Measurements from ENCODE around the gene LTBP2.

The LTBP2 gene

GRCh38 chr14:74504412-74504811 is 107.6 kb downstream of the LTBP2 start:
- no peaks in the 10 kb centered on the region for H3K79me2 ChIP-seq (ENCODE audit: control insufficient read depth, insufficient read depth, low read length, poor library complexity)
- no CpG with 5 or more reads among the region's 4 CpGs for WGBS (ENCODE audit: extremely low coverage, insufficient coverage, insufficient read length)
- no peak overlapping the region for H3K4me3 ChIP-seq (ENCODE audit: low read depth, low read length)
- no peak overlapping the region for H4K8ac ChIP-seq (ENCODE audit: low read depth, low read length)
- H3K4ac ChIP-seq (ENCODE audit: low read depth, low read length) = no peak overlapping the region
- no peak overlapping the region for H2BK12ac ChIP-seq (ENCODE audit: low read length)
- no peak overlapping the region for H3K9ac ChIP-seq (ENCODE audit: low read length)
- DNase-seq = no peak
- no peak overlapping the region for H3K18ac ChIP-seq (ENCODE audit: low read length)
- H3K14ac ChIP-seq (ENCODE audit: low read length) = no peak overlapping the region
- H3K27ac ChIP-seq (ENCODE audit: low read depth, low read length) = no peak overlapping the region
- H4K91ac ChIP-seq (ENCODE audit: low read depth, low read length) = no peak overlapping the region
- H2BK120ac ChIP-seq (ENCODE audit: insufficient read depth, low read length, poor library complexity) = no peak overlapping the region
- H2AK5ac ChIP-seq (ENCODE audit: low read length) = no peak overlapping the region
- no peak overlapping the region for H2AFZ ChIP-seq (ENCODE audit: insufficient read depth, low read length, poor library complexity)
- peaks cover 2% of the 10 kb centered on the region for H3K9me3 ChIP-seq (ENCODE audit: insufficient read depth, low read depth, low read length)
- H3K27me3 ChIP-seq (ENCODE audit: insufficient read depth, low read length) = no peaks in the 10 kb centered on the region
- no peaks in the 10 kb centered on the region for H3K79me1 ChIP-seq (ENCODE audit: low read length)
- no peak overlapping the region for H2BK5ac ChIP-seq (ENCODE audit: low read depth, low read length, poor library complexity)
- no peaks in the 10 kb centered on the region for H3K36me3 ChIP-seq (ENCODE audit: control insufficient read depth in 1 of 2, insufficient read depth in 2 of 2, low read length in 2 of 2)
- no peaks in the 10 kb centered on the region for H3K4me1 ChIP-seq (ENCODE audit: control insufficient read depth in 1 of 2, insufficient read depth in 2 of 2, low read length in 2 of 2)
- H4K12ac ChIP-seq (ENCODE audit: low read depth, low read length) = no peak overlapping the region
- H3K4me2 ChIP-seq (ENCODE audit: low read length) = no peak overlapping the region
- H3K23ac ChIP-seq (ENCODE audit: low read length) = no peak overlapping the region

DNA sequence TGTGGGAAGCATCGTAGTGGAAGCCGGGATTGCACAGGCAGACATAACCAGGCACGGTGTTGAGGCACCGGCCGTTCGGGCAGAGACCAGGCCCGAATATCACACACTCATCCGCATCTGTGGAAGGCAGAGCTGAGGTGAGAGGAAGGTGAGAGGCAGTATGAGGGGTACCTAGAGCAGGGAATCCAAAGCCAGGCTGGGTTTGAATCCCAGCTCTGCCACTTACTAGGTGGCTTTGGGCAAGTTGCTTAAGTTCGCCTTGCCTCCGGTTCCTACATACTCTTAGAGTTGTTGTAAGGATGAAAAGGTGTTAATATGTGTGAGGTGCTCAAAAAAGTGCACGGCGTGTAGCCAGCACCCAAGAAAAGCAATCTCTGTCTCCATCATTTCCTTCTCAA is 108.1 kb downstream of the LTBP2 start:
- no peak overlapping the region for H2BK5ac ChIP-seq (ENCODE audit: low read depth, low read length, poor library complexity)
- no peak overlapping the region for H3K14ac ChIP-seq (ENCODE audit: low read length)
- H3K4ac ChIP-seq (ENCODE audit: low read depth, low read length) = no peak overlapping the region
- no CpG with 5 or more reads among the region's 12 CpGs for WGBS (ENCODE audit: extremely low coverage, insufficient coverage, insufficient read length)
- H2BK120ac ChIP-seq (ENCODE audit: insufficient read depth, low read length, poor library complexity) = no peak overlapping the region
- H2AFZ ChIP-seq (ENCODE audit: insufficient read depth, low read length, poor library complexity) = no peak overlapping the region
- peaks cover 2% of the 10 kb centered on the region for H3K9me3 ChIP-seq (ENCODE audit: insufficient read depth, low read depth, low read length)
- no peaks in the 10 kb centered on the region for H3K79me1 ChIP-seq (ENCODE audit: low read length)
- no peak overlapping the region for H4K12ac ChIP-seq (ENCODE audit: low read depth, low read length)
- H2BK12ac ChIP-seq (ENCODE audit: low read length) = no peak overlapping the region
- no peak overlapping the region for H2AK5ac ChIP-seq (ENCODE audit: low read length)
- no peaks in the 10 kb centered on the region for H3K36me3 ChIP-seq (ENCODE audit: control insufficient read depth in 1 of 2, insufficient read depth in 2 of 2, low read length in 2 of 2)
- H3K4me3 ChIP-seq (ENCODE audit: low read depth, low read length) = no peak overlapping the region
- no peak overlapping the region for H4K91ac ChIP-seq (ENCODE audit: low read depth, low read length)
- no peak overlapping the region for H3K27ac ChIP-seq (ENCODE audit: low read depth, low read length)
- H3K23ac ChIP-seq (ENCODE audit: low read length) = no peak overlapping the region
- H3K9ac ChIP-seq (ENCODE audit: low read length) = no peak overlapping the region
- no peaks in the 10 kb centered on the region for H3K27me3 ChIP-seq (ENCODE audit: insufficient read depth, low read length)
- H3K18ac ChIP-seq (ENCODE audit: low read length) = no peak overlapping the region
- no peak overlapping the region for H4K8ac ChIP-seq (ENCODE audit: low read depth, low read length)
- H3K79me2 ChIP-seq (ENCODE audit: control insufficient read depth, insufficient read depth, low read length, poor library complexity) = no peaks in the 10 kb centered on the region
- H3K4me1 ChIP-seq (ENCODE audit: control insufficient read depth in 1 of 2, insufficient read depth in 2 of 2, low read length in 2 of 2) = no peaks in the 10 kb centered on the region
- no peak for DNase-seq
- no peak overlapping the region for H3K4me2 ChIP-seq (ENCODE audit: low read length)

- H3K4me2 ChIP-seq (ENCODE audit: low read length) = no peak overlapping the region
- no CpG with 5 or more reads among the region's 14 CpGs for WGBS (ENCODE audit: extremely low coverage, insufficient coverage, insufficient read length)
These were observed 108.6 kb downstream of the LTBP2 start for GRCh38 chr14:74503291-74503937.

GRCh38 chr14:74502236-74503019 is 109.6 kb downstream of the LTBP2 start:
- Histone ChIP-seq H4K8ac (ENCODE audit: low read depth, low read length) (no peak overlapping the region), H3K14ac (ENCODE audit: low read length) (no peak overlapping the region), H3K4me2 (ENCODE audit: low read length) (no peak overlapping the region), H3K36me3 (ENCODE audit: control insufficient read depth in 1 of 2, insufficient read depth in 2 of 2, low read length in 2 of 2) (no peaks in the 10 kb centered on the region), H2AK5ac (ENCODE audit: low read length) (no peak overlapping the region), H3K18ac (ENCODE audit: low read length) (no peak overlapping the region), H2AFZ (ENCODE audit: insufficient read depth, low read length, poor library complexity) (no peak overlapping the region), H4K12ac (ENCODE audit: low read depth, low read length) (no peak overlapping the region), H3K4me3 (ENCODE audit: low read depth, low read length) (no peak overlapping the region), H3K9me3 (ENCODE audit: insufficient read depth, low read depth, low read length) (peaks cover 2% of the 10 kb centered on the region), H4K91ac (ENCODE audit: low read depth, low read length) (no peak overlapping the region), H3K27ac (ENCODE audit: low read depth, low read length) (no peak overlapping the region), H2BK120ac (ENCODE audit: insufficient read depth, low read length, poor library complexity) (no peak overlapping the region), H3K4me1 (ENCODE audit: control insufficient read depth in 1 of 2, insufficient read depth in 2 of 2, low read length in 2 of 2) (no peaks in the 10 kb centered on the region), H2BK5ac (ENCODE audit: low read depth, low read length, poor library complexity) (no peak overlapping the region), H3K4ac (ENCODE audit: low read depth, low read length) (no peak overlapping the region), H3K79me2 (ENCODE audit: control insufficient read depth, insufficient read depth, low read length, poor library complexity) (no peaks in the 10 kb centered on the region), H3K27me3 (ENCODE audit: insufficient read depth, low read length) (no peaks in the 10 kb centered on the region), H3K79me1 (ENCODE audit: low read length) (no peaks in the 10 kb centered on the region), H2BK12ac (ENCODE audit: low read length) (no peak overlapping the region), H3K9ac (ENCODE audit: low read length) (no peak overlapping the region), H3K23ac (ENCODE audit: low read length) (no peak overlapping the region)
- no CpG with 5 or more reads among the region's 21 CpGs for WGBS (ENCODE audit: extremely low coverage, insufficient coverage, insufficient read length)
- peak; percentile 19 to 40 for DNase-seq

More at GRCh38 chr14:74503291-74503937, 108.6 kb downstream of the LTBP2 start:
- no peak for DNase-seq
- H2BK5ac ChIP-seq (ENCODE audit: low read depth, low read length, poor library complexity) = no peak overlapping the region
- H3K36me3 ChIP-seq (ENCODE audit: control insufficient read depth in 1 of 2, insufficient read depth in 2 of 2, low read length in 2 of 2) = no peaks in the 10 kb centered on the region
- no peak overlapping the region for H3K18ac ChIP-seq (ENCODE audit: low read length)
- no peak overlapping the region for H2BK120ac ChIP-seq (ENCODE audit: insufficient read depth, low read length, poor library complexity)
- H3K79me1 ChIP-seq (ENCODE audit: low read length) = no peaks in the 10 kb centered on the region
- H3K23ac ChIP-seq (ENCODE audit: low read length) = no peak overlapping the region
- no peak overlapping the region for H4K12ac ChIP-seq (ENCODE audit: low read depth, low read length)
- H2AFZ ChIP-seq (ENCODE audit: insufficient read depth, low read length, poor library complexity) = no peak overlapping the region
- no peak overlapping the region for H3K4me3 ChIP-seq (ENCODE audit: low read depth, low read length)
- H3K4ac ChIP-seq (ENCODE audit: low read depth, low read length) = no peak overlapping the region
- no peak overlapping the region for H2AK5ac ChIP-seq (ENCODE audit: low read length)
- H3K27ac ChIP-seq (ENCODE audit: low read depth, low read length) = no peak overlapping the region
- no peaks in the 10 kb centered on the region for H3K4me1 ChIP-seq (ENCODE audit: control insufficient read depth in 1 of 2, insufficient read depth in 2 of 2, low read length in 2 of 2)
- no peak overlapping the region for H3K9ac ChIP-seq (ENCODE audit: low read length)
- peaks cover 2% of the 10 kb centered on the region for H3K9me3 ChIP-seq (ENCODE audit: insufficient read depth, low read depth, low read length)
- H3K27me3 ChIP-seq (ENCODE audit: insufficient read depth, low read length) = no peaks in the 10 kb centered on the region
- no peak overlapping the region for H3K14ac ChIP-seq (ENCODE audit: low read length)
- no peak overlapping the region for H4K8ac ChIP-seq (ENCODE audit: low read depth, low read length)
- H4K91ac ChIP-seq (ENCODE audit: low read depth, low read length) = no peak overlapping the region
- no peak overlapping the region for H2BK12ac ChIP-seq (ENCODE audit: low read length)
- no peaks in the 10 kb centered on the region for H3K79me2 ChIP-seq (ENCODE audit: control insufficient read depth, insufficient read depth, low read length, poor library complexity)

Measured in trophoblast cell (in vitro differentiated cells and primary cell).